ENCODE results near the gene PRG3. TPM values are rescaled to one million over a fixed set of nuclear protein-coding genes. Genes with fewer than 3 reads are reported as not detected.
"Not testable (repeated sequence)": the region's sequence is repeated elsewhere in the genome, so short reads cannot be mapped to it uniquely, and the experiment has no call there.

Gene PRG3
- total RNA-seq, 4 donors from 2014 or later, result not detected

DNA sequence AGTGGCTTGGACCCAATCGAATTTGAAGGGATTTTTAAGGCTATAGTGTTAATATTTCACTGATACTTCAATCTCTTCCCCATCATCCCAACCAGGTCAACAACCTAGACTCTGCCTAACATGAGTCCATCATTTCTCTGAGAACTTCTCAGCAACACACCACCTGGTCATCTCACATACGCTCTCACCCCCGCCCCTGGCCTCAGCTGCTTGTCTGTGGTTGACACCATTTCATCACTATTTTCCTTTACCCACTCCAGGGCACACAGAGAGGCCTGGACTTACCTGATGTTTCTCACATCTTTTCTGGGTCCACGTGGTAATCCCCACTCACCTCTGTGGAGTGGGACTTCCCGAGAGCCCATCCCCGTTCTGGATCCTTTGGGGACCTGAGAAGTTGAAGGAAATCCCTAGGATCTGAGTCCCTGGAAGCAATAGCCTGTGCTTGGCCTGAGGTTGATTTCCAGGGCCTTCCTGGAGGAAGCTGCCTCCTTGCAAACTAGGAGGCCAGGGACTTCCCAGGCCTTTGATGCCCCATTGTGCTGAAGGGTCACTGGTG, 39.6 kb downstream of the PRG3 start:
- H3K9me3 ChIP-seq, result no peaks in the 10 kb centered on the region
- H3K4me1 ChIP-seq, result peaks cover 2 to 21% (median 12%) of the 10 kb centered on the region in 4 donors
- no peak for DNase-seq (ENCODE audit: extremely low spot score)
- 90% methylated on average over 6 of the region's 6 CpGs for WGBS
- no peak overlapping the region for H3K27ac ChIP-seq (replicated peaks in 1 of 4)
- TF ChIP-seq EP300 (IDR thresholded peaks at IDR 0.05) (no peak), CTCF (IDR thresholded peaks at IDR 0.05) (no peak), POLR2A (IDR thresholded peaks at IDR 0.05; ENCODE audit: low read depth) (no peak), POLR2AphosphoS5 (IDR thresholded peaks at IDR 0.05) (no peak)
- intact Hi-C loops (cut with DNase I), result loop anchor here (10.0 kb wide), 2 partner anchors 113 to 303 kb away; partner anchors contain the start of gene YPEL4
- no peaks in the 10 kb centered on the region for H3K27me3 ChIP-seq
- H3K36me3 ChIP-seq, result no peaks in the 10 kb centered on the region
- H3K4me3 ChIP-seq, result no peak overlapping the region

DNA sequence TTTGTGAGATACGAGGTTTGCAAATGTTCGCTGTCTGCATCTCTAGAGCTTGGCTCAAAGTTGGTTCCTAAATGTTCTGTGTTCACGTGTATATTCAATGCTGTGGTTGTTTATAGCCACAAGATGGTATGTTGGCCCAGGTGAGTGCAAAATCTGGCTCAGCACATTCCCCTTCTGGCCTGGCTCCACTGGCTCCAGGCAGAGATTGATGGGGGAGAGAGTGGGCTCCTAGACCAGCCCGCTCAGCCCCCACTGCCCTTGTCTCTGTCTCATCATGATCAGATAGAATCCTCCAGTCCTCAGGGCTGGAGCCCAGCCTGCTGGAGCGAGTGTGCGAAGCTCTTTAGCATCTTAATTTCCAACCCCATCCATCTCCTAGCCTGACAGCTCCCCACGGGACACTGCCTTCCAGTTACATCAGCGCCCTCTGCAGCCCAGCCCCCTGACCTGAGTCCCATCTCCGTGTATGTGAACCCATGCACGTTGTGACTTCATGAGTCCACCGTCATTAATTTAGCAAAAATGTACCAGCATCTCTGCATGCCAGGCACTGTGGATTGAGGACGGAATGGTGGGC, 40.8 kb downstream of the PRG3 start:
- TF ChIP-seq EP300 (IDR thresholded peaks at IDR 0.05), result no peak
- no peak for TF ChIP-seq CTCF (IDR thresholded peaks at IDR 0.05)
- TF ChIP-seq POLR2AphosphoS5 (IDR thresholded peaks at IDR 0.05), result no peak
- H3K36me3 ChIP-seq, result no peaks in the 10 kb centered on the region
- no peak for DNase-seq (ENCODE audit: extremely low spot score)
- intact Hi-C loops (cut with DNase I), result loop anchor here (10.0 kb wide), 2 partner anchors 115 to 305 kb away; partner anchors contain the start of gene YPEL4
- 24% methylated on average over 12 of the region's 12 CpGs for WGBS
- H3K27ac ChIP-seq (replicated peaks in 1 of 4), result peak overlapping the region in 1 of 4 donors; percentile 14
- H3K9me3 ChIP-seq, result no peaks in the 10 kb centered on the region
- H3K4me3 ChIP-seq, result no peak overlapping the region
- peaks cover 5 to 19% (median 17%) of the 10 kb centered on the region in 4 donors for H3K4me1 ChIP-seq
- H3K27me3 ChIP-seq, result no peaks in the 10 kb centered on the region

DNA sequence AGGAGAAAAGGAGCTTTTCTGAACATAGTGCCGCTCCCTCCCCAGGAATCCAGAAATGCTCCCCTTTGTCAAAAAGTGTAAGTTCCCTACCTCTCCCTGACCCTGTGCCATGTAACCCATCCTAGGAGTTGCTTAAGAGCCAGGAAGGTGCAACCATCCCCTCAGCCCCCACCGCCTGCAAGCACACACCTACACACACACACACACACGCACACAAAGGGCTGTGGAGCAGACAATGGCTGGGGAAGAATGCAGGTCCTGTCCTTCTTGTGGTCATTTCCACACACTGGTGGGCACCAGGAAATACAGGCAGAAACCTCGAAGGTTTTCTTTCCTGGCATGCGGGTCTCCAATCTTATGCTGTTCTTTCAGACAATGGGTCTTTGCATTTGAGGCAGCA, 41.6 kb downstream of the PRG3 start:
- DNase-seq (ENCODE audit: extremely low spot score), result no peak
- TF ChIP-seq CTCF (IDR thresholded peaks at IDR 0.05), result no peak
- no peak for TF ChIP-seq POLR2A (IDR thresholded peaks at IDR 0.05; ENCODE audit: low read depth)
- TF ChIP-seq POLR2AphosphoS5 (IDR thresholded peaks at IDR 0.05), result no peak
- no peak for TF ChIP-seq EP300 (IDR thresholded peaks at IDR 0.05)
- H3K4me3 ChIP-seq, result no peak overlapping the region
- H3K27me3 ChIP-seq, result no peaks in the 10 kb centered on the region
- H3K4me1 ChIP-seq, result peaks cover 12 to 27% (median 25%) of the 10 kb centered on the region in 4 donors
- H3K36me3 ChIP-seq, result peaks cover 0 to 1% (median 0%) of the 10 kb centered on the region in 4 donors
- intact Hi-C loops (cut with DNase I), result no loop called here
- H3K9me3 ChIP-seq, result no peaks in the 10 kb centered on the region
- WGBS, result 84% methylated on average over 5 of the region's 5 CpGs
- no peak overlapping the region for H3K27ac ChIP-seq (replicated peaks in 1 of 4)

GRCh38 chr11:57338142-57338541, 42.8 kb downstream of the PRG3 start, which contains the start of gene P2RX3:
TSS of gene P2RX3 (plus strand) at chr11:57338352. CDS start at chr11:57338551, 199 bp downstream.
- Histone ChIP-seq H3K9me3 (no peaks in the 10 kb centered on the region), H3K27me3 (no peaks in the 10 kb centered on the region), H3K4me1 (peaks cover 17 to 34% (median 31%) of the 10 kb centered on the region in 4 donors), H3K36me3 (peaks cover under 1 to 13% (median 7%) of the 10 kb centered on the region in 4 donors), H3K27ac (replicated peaks in 1 of 4) (no peak within 1 kb of the TSS), H3K4me3 (no peak within 1 kb of the TSS)
- intact Hi-C loops (cut with DNase I), result no loop called here
- WGBS, result 64% methylated on average over 4 of the region's 4 CpGs
- no peak for DNase-seq (ENCODE audit: extremely low spot score)
- TF ChIP-seq EP300 (IDR thresholded peaks at IDR 0.05), result no peak
- no peak for TF ChIP-seq POLR2A (IDR thresholded peaks at IDR 0.05; ENCODE audit: low read depth)
- TF ChIP-seq POLR2AphosphoS5 (IDR thresholded peaks at IDR 0.05), result no peak
- no peak for TF ChIP-seq CTCF (IDR thresholded peaks at IDR 0.05)

- DNase-seq (ENCODE audit: extremely low spot score); intact Hi-C loops (cut with DNase I); H3K27ac ChIP-seq (replicated peaks in 1 of 4); H3K27me3 ChIP-seq; H3K9me3 ChIP-seq: not testable (repeated sequence)
- WGBS, result 90% methylated on average over 6 of the region's 6 CpGs
- peaks cover 17 to 34% (median 31%) of the 10 kb centered on the region in 4 donors for H3K4me1 ChIP-seq
- H3K36me3 ChIP-seq, result peaks cover 13 to 26% (median 20%) of the 10 kb centered on the region in 4 donors
- peak overlapping the region in 1 of 4 donors; percentile 81 for H3K4me3 ChIP-seq
Measured at GRCh38 chr11:57336856-57337255, 44.1 kb downstream of the PRG3 start.

All from esophagus muscularis mucosa (tissue), 4 donors.